NCI-H2029 treated with DMSO at 0.1 percent for 48 hours (cell line): Measurements from ENCODE around the gene FBXO38.

ENCODE experiments used
- DNase-seq: peaks from one replicate; lab custom pipeline; 2025; lab: John Stamatoyannopoulos, UW

The FBXO38 gene

GRCh38 chr5:148474025-148474511 lies 90.3 kb downstream of the FBXO38 start:
- DNase-seq: no peak

DNA sequence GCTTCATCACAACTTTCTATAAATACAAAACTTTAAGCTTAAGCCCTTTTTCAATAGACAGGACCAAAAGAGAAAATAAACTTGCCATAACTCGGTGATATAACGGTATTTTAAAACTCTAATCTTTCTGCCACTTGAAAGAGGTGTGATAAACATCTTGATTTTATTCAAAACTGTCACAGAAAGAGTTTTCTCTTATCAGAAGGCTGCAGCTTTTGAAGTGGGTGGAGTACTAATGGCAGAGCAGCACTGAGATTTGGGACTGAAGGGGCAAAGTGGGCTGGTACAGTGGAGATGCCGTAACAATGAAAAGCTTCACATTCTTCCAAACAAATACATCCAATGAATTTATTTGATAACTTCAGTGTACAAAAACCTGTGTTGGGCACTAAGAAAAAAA lies 92.5 kb downstream of the FBXO38 start:
- DNase-seq: no peak

DNA sequence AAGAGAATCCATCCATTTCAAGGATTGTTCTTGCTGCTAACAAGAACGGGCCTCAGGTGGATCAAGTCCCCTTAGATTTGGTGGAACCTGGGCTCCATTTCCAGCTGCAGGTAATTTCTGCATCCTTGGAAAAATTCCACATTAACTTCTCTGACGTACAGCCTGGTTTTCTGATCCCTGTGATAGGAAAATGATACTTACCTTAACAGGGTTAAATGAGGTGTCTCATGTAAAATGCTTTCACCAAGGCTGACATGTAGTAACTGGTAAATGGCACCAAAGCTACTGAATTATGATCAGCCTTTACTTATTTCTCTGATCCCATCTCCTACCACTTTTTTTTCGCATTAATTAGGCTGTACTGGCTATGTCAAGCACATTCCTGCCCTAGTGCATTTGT lies 93.7 kb downstream of the FBXO38 start:
- no peak for DNase-seq

GRCh38 chr5:148482196-148482595 lies 98.4 kb downstream of the FBXO38 start:
- no peak for DNase-seq

- no peak for DNase-seq
Observed at GRCh38 chr5:148482697-148483462, 99.1 kb downstream of the FBXO38 start.

DNA sequence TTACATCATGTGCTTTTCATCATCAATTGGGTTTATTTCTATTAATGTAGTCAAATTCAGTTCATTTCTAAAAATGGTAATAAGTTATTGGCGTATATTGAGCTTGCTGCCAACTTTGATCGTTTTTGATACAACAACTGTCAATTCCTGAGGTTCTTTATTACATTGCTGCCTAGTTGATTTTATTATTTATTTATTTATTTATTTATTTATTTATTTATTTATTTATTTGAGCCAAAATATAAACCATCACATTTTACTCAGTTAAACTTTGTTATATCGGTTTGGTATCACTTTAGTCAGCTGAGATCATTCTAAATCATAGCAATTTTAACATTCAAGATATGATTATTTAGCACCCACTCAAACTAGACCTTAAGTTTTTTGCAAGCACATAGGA lies 100.0 kb downstream of the FBXO38 start:
- no peak for DNase-seq

- DNase-seq: no peak
Observed at GRCh38 chr5:148484651-148485050, 100.9 kb downstream of the FBXO38 start.

- no peak for DNase-seq
Observed at GRCh38 chr5:148486456-148486855, 102.7 kb downstream of the FBXO38 start.

DNA sequence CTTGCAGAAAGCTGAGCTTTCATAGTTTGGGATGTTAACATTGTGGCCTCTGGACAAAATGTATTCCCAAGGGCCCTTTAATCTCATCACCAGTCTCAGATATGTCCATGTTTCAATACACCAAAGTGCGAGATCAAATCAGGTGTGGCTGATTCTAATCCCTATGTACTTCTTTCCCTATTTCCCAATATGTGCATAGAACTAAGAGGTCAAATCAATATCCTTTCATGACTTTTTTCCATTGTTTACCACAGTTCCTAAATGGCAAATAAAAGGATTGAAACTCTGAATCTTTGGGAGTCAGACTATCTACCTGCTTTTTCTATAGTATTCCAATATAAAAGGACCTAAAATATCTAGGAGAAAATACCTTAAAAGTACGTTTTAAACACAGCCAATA lies 105.0 kb downstream of the FBXO38 start:
- no peak for DNase-seq

GRCh38 chr5:148491015-148491792 lies 107.4 kb downstream of the FBXO38 start:
- DNase-seq: no peak

DNA sequence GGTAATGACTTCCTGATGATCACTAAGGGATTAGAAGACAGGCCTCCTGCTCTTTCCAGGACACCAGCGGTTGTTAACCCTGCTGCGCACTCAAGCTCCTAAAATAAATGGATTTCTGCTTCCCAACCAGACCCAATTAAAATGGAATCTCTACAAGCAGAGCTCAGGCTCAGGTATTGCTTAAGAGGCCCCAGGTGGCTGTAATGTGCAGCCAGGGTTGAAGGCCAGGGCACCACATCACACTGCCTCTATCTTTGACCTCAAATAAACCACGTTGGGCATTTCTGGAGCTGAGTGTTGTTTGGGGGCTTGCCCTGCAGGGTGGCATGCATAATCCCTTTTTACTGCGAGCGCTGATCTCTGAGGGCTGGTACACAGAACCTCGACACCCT lies 108.0 kb downstream of the FBXO38 start:
- no peak for DNase-seq

DNA sequence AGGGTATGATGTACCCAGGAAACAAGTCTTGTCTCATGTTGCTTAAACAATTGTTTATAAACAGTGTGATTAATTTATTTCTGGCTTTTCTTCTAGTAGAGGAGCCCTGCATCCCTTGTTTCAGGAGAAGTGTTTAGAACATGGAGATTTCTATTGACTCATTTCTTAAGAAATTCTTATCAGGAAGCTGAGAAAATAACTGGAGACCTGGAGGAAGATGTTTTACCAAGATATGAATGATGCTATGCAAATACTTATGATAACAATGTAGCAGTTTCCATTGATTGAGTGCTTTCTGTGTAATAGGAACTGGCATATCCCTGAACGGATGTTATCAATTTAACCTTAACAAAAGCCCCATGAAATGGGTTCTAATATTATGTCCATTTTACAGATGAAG lies 108.6 kb downstream of the FBXO38 start:
- no peak for DNase-seq
